OCI-LY3 (cell line): Measurements from ENCODE around the gene ZSCAN18.

Experiments used
- EZH2phosphoT487 ChIP-seq: fragments of 200-600 bp; shearing (Covaris generic); IDR thresholded peaks from 2 replicates; pipeline ENCODE4 v1.6.1; 2018; ENCODE audit warnings: antibody characterized with exemption, mixed run types, low read depth
- TF ChIP-seq, protein P1 (sequence below): fragments of 200-600, 300-600 bp; sonication (generic); IDR thresholded peaks from 2 replicates; pipeline ENCODE4 v1.5.1; 2014; ENCODE audit warnings: antibody characterized with exemption, low read length, low read depth

DNA sequence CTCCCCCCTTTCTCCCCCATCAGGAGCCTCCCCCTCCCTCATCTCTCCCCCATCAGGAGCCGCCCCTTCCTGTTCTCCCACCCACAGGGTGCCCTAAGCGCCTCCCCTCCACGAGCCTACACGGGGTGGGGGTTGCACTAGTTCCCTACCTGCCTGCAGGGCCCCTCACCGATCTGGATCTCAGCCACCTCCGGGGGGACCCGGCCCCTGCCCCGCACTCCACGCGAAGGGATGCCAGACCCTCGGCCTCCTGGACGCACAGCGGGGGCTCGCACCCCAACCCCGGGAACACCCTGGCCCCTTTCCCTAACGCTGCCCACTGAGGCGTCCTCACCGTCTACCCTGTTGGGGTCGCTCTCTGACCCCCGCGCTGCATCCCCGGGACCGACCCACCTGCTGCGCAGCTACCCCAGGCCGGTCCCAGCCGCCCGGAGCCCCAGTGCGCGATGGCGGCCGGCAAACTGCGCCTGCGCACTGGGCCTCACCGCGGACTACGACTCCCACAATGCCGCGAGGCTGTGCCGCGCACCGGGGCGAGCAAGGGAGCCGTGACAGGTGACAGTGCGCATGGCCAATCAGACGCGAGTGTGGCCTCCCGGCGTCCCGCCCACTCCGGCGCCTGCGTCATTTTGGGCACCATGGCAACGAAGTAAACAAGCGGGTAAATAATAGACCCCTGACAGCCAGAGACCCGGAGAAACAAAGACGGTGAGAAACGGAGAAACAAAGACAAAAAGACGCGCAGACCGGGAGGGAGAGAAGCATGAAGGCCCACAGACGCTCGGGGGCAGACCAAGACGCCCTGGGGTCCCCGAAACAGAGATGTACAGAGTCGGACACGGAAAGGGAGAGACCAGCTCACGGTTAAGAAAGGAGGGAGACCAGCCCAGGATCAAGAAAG, at the start of gene ZSCAN18:
- TF ChIP-seq, protein P1, sequence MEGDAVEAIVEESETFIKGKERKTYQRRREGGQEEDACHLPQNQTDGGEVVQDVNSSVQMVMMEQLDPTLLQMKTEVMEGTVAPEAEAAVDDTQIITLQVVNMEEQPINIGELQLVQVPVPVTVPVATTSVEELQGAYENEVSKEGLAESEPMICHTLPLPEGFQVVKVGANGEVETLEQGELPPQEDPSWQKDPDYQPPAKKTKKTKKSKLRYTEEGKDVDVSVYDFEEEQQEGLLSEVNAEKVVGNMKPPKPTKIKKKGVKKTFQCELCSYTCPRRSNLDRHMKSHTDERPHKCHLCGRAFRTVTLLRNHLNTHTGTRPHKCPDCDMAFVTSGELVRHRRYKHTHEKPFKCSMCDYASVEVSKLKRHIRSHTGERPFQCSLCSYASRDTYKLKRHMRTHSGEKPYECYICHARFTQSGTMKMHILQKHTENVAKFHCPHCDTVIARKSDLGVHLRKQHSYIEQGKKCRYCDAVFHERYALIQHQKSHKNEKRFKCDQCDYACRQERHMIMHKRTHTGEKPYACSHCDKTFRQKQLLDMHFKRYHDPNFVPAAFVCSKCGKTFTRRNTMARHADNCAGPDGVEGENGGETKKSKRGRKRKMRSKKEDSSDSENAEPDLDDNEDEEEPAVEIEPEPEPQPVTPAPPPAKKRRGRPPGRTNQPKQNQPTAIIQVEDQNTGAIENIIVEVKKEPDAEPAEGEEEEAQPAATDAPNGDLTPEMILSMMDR: no peak
- no peak for TF ChIP-seq EZH2phosphoT487
